Tibial nerve (tissue), 4 donors: ENCODE measurements around the gene SKP1. TPM values are rescaled to one million over a fixed set of nuclear protein-coding genes. Genes with fewer than 3 reads are reported as not detected.

Experiments
- DNase-seq, 2 donors: peaks; one replicate each; pipeline ENCODE4 v3.0.0-alpha.2; 2019; ENCODE audit warnings: low spot score in 2 of 2
- H3K27ac ChIP-seq, 4 donors: fragments of 200-600 bp; sonication (generic) in 3 of 4; one replicate each; pipeline ENCODE4 v1.5.1; 2017 to 2019; ENCODE audit warnings: mild to moderate bottlenecking in 1 of 4
- H3K27me3 ChIP-seq, 2 donors: fragments of 200-600 bp; sonication (generic) in 1 of 2; one replicate each; pipeline versions ENCODE4 v1.5.1 to v1.6.0; 2017 to 2019
- H3K36me3 ChIP-seq, 3 donors: fragments of 200-600 bp; sonication (generic); one replicate each; pipeline ENCODE4 v1.5.1; 2018 to 2019
- H3K4me1 ChIP-seq, 4 donors: fragments of 200-600 bp; sonication (generic) in 3 of 4; one replicate each; pipeline ENCODE4 v1.5.1; 2017 to 2019
- H3K4me3 ChIP-seq, 4 donors: fragments of 200-600 bp; sonication (generic) in 3 of 4; one replicate each; pipeline ENCODE4 v1.5.1; 2017 to 2019; ENCODE audit warnings: mild to moderate bottlenecking in 1 of 4, moderate library complexity in 1 of 4
- H3K9me3 ChIP-seq, 4 donors: fragments of 200-600 bp; sonication (generic) in 3 of 4; one replicate each; pipeline ENCODE4 v1.5.1; 2017 to 2019
- EP300 ChIP-seq, 2 donors: sonication (generic); formaldehyde crosslinking; IDR thresholded peaks; one replicate each; pipeline ENCODE4 v1.6.1; 2017; ENCODE audit warnings: antibody characterized with exemption in 2 of 2, mild to moderate bottlenecking in 1 of 2
- POLR2A ChIP-seq, 2 donors: fragments of 450-650 bp; IDR thresholded peaks; one replicate each; pipeline ENCODE4 v1.6.1; 2017; ENCODE audit warnings: antibody characterized with exemption in 2 of 2, mild to moderate bottlenecking in 2 of 2, moderate library complexity in 2 of 2
- WGBS, 2 donors: methylation state at CpG; one replicate each; pipeline ENCODE4 v1.1.5; 2018; 5-methylcytosine and 5-hydroxymethylcytosine counted together
- total RNA-seq, 4 donors: library from RNA; depleted of rRNA; stranded (reverse); fragments of >200 nt; gene quantifications; one replicate each; pipeline ENCODE4 v1.1.0, GENCODE V29; 2016
- TF ChIP-seq, protein P1 (sequence below), 5 experiments: fragments of 200-600 bp in 3 of 5; fragments of 450-650 bp in 2 of 5; sonication (generic) in 3 of 5; IDR thresholded peaks; one replicate each; pipeline ENCODE4 v1.5.1; 2016 to 2019; ENCODE audit warnings: antibody characterized with exemption in 5 of 5, mild to moderate bottlenecking in 3 of 5, moderate library complexity in 2 of 5

SKP1 gene
- total RNA-seq, 4 donors from 2014 or later, result 173 to 311 (median 209) TPM

DNA sequence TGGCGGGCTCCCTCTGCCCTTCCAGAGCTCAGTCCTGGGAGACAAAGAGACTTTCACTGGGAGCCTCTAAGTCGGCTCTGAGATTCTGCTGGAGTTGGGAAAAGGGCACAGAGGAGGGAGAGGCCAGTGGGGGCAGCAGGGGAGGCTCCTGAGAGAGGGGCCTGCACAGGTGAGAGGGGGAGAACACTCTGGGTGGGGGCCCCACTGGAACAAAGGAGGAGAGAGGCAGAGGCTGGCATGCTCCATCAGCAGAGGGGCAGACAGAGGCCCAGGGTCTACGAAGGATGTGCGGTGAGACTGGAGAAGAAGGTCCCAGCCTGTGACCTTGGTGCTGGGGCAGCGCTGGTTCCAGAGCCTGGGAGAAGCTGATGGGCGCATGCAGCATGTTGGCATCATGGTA, 53.4 kb downstream of the SKP1 start:
- H3K9me3 ChIP-seq, result no peaks in the 10 kb centered on the region
- no peak overlapping the region for H3K4me3 ChIP-seq
- peak overlapping the region in 3 of 4 donors; percentile 71 to 95 (median 85) for H3K27ac ChIP-seq
- TF ChIP-seq POLR2A (IDR thresholded peaks at IDR 0.05), result no peak
- TF ChIP-seq EP300 (IDR thresholded peaks at IDR 0.05), result no peak
- TF ChIP-seq, protein P1, sequence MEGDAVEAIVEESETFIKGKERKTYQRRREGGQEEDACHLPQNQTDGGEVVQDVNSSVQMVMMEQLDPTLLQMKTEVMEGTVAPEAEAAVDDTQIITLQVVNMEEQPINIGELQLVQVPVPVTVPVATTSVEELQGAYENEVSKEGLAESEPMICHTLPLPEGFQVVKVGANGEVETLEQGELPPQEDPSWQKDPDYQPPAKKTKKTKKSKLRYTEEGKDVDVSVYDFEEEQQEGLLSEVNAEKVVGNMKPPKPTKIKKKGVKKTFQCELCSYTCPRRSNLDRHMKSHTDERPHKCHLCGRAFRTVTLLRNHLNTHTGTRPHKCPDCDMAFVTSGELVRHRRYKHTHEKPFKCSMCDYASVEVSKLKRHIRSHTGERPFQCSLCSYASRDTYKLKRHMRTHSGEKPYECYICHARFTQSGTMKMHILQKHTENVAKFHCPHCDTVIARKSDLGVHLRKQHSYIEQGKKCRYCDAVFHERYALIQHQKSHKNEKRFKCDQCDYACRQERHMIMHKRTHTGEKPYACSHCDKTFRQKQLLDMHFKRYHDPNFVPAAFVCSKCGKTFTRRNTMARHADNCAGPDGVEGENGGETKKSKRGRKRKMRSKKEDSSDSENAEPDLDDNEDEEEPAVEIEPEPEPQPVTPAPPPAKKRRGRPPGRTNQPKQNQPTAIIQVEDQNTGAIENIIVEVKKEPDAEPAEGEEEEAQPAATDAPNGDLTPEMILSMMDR (IDR thresholded peaks at IDR 0.05), result no peak
- DNase-seq, result no peak
- peaks cover 0 to 4% (median 0%) of the 10 kb centered on the region in 3 donors for H3K36me3 ChIP-seq
- H3K27me3 ChIP-seq, result no peaks in the 10 kb centered on the region
- H3K4me1 ChIP-seq, result peaks cover 0 to 57% (median 52%) of the 10 kb centered on the region in 4 donors
- WGBS, 2 donors, result 71 to 82% methylated on average over 6 of the region's 6 CpGs

DNA sequence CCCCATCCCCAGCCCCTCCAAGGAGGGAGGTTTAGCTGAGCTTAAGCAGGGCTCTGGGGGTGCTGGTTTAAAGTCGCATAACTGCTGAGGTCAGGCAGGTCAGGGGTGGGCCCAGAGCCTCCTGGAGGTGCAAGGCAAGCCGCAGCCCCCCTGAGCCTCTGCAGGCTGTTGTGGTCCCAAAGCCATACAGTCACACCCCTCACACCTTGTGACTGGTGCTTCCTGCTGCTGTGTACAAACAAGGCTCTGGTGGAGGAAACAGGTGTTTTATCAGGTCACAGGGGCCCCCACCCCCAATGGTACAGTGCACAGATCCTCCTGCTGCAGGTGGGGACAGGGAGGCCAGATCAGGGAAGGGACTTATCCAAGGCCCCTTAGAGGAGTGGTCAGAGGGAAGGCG, 54.2 kb downstream of the SKP1 start:
- Histone ChIP-seq H3K27me3 (no peaks in the 10 kb centered on the region), H3K27ac (peak overlapping the region in 3 of 4 donors; percentile 29 to 95 (median 71)), H3K4me1 (peaks cover 0 to 51% (median 47%) of the 10 kb centered on the region in 4 donors), H3K9me3 (no peaks in the 10 kb centered on the region), H3K4me3 (no peak overlapping the region), H3K36me3 (peaks cover 0 to 4% (median 0%) of the 10 kb centered on the region in 3 donors)
- WGBS, 2 donors, result 63 to 82% methylated on average over 2 to 3 of the region's 3 CpGs
- DNase-seq, result no peak
- TF ChIP-seq, protein P1 (IDR thresholded peaks at IDR 0.05), result no peak
- no peak for TF ChIP-seq EP300 (IDR thresholded peaks at IDR 0.05)
- TF ChIP-seq POLR2A (IDR thresholded peaks at IDR 0.05), result no peak

DNA sequence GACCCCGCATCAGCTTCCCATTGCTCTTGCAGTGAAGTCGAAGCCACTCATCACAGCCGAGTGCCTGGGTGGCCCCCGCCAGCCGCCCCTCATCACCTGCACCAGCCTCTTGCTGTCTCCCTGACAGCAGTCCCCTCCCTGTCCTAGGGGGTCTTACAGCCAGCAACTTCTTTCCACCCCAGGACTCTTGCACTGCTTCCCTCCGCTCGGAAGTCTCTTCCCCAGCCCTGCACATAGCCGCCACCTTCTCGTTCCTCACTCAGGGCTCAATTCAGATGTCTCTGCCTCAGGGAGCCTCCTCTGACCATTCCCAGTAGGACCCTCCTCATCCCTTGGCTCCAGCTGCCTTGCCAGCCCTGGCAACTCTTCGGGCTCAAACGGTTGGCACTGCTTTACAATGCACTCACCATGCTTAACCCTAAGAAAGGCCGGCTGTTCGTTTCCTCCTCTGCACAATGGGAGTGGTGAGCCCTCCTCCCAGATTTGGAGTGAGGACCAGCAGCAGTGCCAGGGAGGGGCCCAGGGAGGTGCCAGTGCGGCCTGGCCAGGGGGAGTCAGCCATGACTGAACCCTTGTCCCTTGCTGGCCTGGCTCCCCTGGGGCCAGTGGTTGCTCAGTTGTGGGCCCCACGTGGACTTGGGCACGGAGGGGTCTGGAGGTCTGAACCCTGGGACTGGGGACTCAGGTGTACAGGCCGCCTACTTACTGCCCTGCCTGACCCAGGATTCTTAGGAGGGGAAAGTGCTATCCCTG, 56.2 kb downstream of the SKP1 start:
- H3K4me1 ChIP-seq, result peaks cover 0 to 43% (median 31%) of the 10 kb centered on the region in 4 donors
- no peak for DNase-seq
- H3K27ac ChIP-seq, result no peak overlapping the region
- H3K36me3 ChIP-seq, result peaks cover 0 to 4% (median 0%) of the 10 kb centered on the region in 3 donors
- H3K27me3 ChIP-seq, result no peaks in the 10 kb centered on the region
- TF ChIP-seq POLR2A (IDR thresholded peaks at IDR 0.05), result no peak
- TF ChIP-seq EP300 (IDR thresholded peaks at IDR 0.05), result no peak
- TF ChIP-seq, protein P1 (IDR thresholded peaks at IDR 0.05), result no peak
- WGBS, 2 donors, result 80% methylated on average over 17 of the region's 17 CpGs
- no peaks in the 10 kb centered on the region for H3K9me3 ChIP-seq
- no peak overlapping the region for H3K4me3 ChIP-seq

DNA sequence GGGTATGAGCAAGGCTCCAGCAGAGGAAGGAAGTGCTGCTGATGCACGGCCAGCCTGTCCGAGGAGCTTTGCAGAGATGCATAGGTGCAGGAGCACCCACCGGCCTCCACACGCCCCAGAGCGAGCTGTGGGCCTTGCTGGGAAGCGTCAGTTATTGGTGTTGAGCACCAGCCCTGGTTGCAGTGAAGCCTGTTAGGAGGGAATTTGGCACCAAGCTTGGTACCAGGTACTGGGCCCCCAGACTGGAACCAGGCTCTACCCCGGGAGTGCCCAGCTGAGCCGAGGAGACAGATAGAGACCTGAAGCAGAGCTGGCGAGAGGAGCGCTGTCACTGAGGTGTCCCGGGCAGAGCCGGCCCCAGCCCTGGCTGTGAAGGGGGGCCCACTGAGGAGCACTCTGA, 57.0 kb downstream of the SKP1 start:
- Histone ChIP-seq H3K27ac (no peak overlapping the region), H3K4me3 (no peak overlapping the region), H3K9me3 (no peaks in the 10 kb centered on the region), H3K4me1 (peaks cover 0 to 40% (median 23%) of the 10 kb centered on the region in 4 donors), H3K36me3 (peaks cover 0 to 4% (median 0%) of the 10 kb centered on the region in 3 donors), H3K27me3 (no peaks in the 10 kb centered on the region)
- DNase-seq, result no peak
- WGBS, 2 donors, result 87 to 90% methylated on average over 10 to 12 of the region's 12 CpGs
- TF ChIP-seq EP300 (IDR thresholded peaks at IDR 0.05), result no peak
- no peak for TF ChIP-seq POLR2A (IDR thresholded peaks at IDR 0.05)
- TF ChIP-seq, protein P1 (IDR thresholded peaks at IDR 0.05), result no peak

DNA sequence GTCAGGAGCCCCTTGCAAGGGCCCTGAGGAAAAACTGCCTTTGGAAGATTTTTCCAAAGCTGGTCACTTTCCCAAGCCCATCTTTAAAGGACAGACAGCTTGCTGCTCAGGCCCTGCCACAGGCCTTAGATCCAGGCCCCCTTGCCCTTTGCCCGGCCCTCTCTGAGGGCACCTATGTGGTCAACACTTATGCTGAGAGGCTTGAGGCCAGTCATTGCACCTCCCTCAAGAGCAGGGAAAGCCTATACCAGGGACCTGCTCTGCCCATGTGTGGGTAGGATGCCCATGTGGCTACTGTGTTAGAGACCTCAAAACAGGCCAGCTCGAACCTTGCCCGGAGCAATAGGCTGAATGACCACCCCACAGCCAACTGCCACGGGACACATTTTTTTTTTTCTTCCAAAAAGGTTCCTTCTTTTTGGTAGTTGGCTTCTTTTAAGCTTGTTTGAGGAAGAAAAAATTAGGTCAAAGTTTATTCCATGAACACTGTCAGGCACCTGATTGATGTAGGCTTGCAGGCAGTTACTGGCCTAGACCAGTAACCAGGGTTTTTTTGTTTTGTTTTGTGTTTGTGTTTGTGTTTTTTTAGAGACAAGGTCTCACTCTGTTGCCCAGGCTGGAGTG, 58.4 kb downstream of the SKP1 start:
- 85 to 91% methylated on average over 4 of the region's 4 CpGs for WGBS, 2 donors
- Histone ChIP-seq H3K4me3 (no peak overlapping the region), H3K9me3 (no peaks in the 10 kb centered on the region), H3K36me3 (peaks cover 0 to 4% (median 0%) of the 10 kb centered on the region in 3 donors), H3K27ac (no peak overlapping the region), H3K4me1 (peaks cover 0 to 37% (median 18%) of the 10 kb centered on the region in 4 donors), H3K27me3 (no peaks in the 10 kb centered on the region)
- DNase-seq, result no peak
- TF ChIP-seq EP300 (IDR thresholded peaks at IDR 0.05), result no peak
- TF ChIP-seq, protein P1 (IDR thresholded peaks at IDR 0.05), result no peak
- TF ChIP-seq POLR2A (IDR thresholded peaks at IDR 0.05), result no peak
